HepG2 (cell line): ENCODE results near the gene TNIP1. TPM values are rescaled to one million over a fixed set of nuclear protein-coding genes. Genes with fewer than 3 reads are reported as not detected.

Experiments used
- AHR ChIP-seq: IDR thresholded peaks from 2 replicates; pipeline ENCODE4 v1.6.1; 2018; ENCODE audit warnings: missing genetic modification reagents, missing compliant biosample characterization
- CC2D1A ChIP-seq: sonication (generic); formaldehyde crosslinking; IDR thresholded peaks from 2 replicates; pipeline ENCODE4 v1.8.1; 2023; ENCODE audit warnings: mild to moderate bottlenecking, missing genetic modification reagents
- CHD2 ChIP-seq: IDR thresholded peaks from 2 replicates; pipeline ENCODE4 v1.6.1; 2011; ENCODE audit warnings: low read depth, low read length, improper control_type of control experiment
- FOXK1 ChIP-seq: sonication (generic); formaldehyde crosslinking; IDR thresholded peaks from 2 replicates; pipeline ENCODE4 v1.4.0; 2020; ENCODE audit warnings: low read depth, missing genetic modification reagents, borderline replicate concordance
- GABPB1 ChIP-seq: IDR thresholded peaks from 2 replicates; pipeline ENCODE4 v1.6.1; 2016; ENCODE audit warnings: mild to moderate bottlenecking, missing genetic modification reagents, moderate library complexity, missing compliant biosample characterization
- HDAC2 ChIP-seq: sonication (generic); formaldehyde crosslinking; IDR thresholded peaks from 2 replicates; pipeline ENCODE4 v1.4.0; 2020; ENCODE audit warnings: missing genetic modification reagents
- MAFG ChIP-seq: sonication (generic); formaldehyde crosslinking; IDR thresholded peaks from 2 replicates; pipeline ENCODE4 v1.5.1; 2020; ENCODE audit warnings: mild to moderate bottlenecking, missing genetic modification reagents
- MEIS1 ChIP-seq: sonication (generic); formaldehyde crosslinking; IDR thresholded peaks from 2 replicates; pipeline ENCODE4 v1.9.0; 2021; ENCODE audit warnings: mild to moderate bottlenecking, missing genetic modification reagents, moderate library complexity, borderline replicate concordance
- MEIS2 ChIP-seq: sonication (generic); formaldehyde crosslinking; IDR thresholded peaks from 2 replicates; pipeline ENCODE4 v1.9.0; 2021; ENCODE audit warnings: mild to moderate bottlenecking, missing genetic modification reagents
- ONECUT2 ChIP-seq: sonication (generic); formaldehyde crosslinking; IDR thresholded peaks from 2 replicates; pipeline ENCODE4 v1.4.0; 2020; ENCODE audit warnings: missing genetic modification reagents
- POLR2AphosphoS5 ChIP-seq: IDR thresholded peaks from 2 replicates; pipeline ENCODE4 v1.6.1; 2012; ENCODE audit warnings: low read depth, low read length
- YY1 ChIP-seq: IDR thresholded peaks from 2 replicates; pipeline ENCODE4 v1.6.1; 2011; ENCODE audit warnings: low read length, low read depth, moderate library complexity, mild to moderate bottlenecking; ENCODE audit not compliant: insufficient read depth, insufficient replicate concordance
- ZNF160 ChIP-seq: sonication (generic); formaldehyde crosslinking; IDR thresholded peaks from 2 replicates; pipeline ENCODE4 v1.8.0; 2022; ENCODE audit warnings: mild to moderate bottlenecking, inconsistent platforms, missing genetic modification reagents
- ZNF33B ChIP-seq: sonication (generic); formaldehyde crosslinking; IDR thresholded peaks from 2 replicates; pipeline ENCODE4 v1.5.1; 2020; ENCODE audit warnings: mild to moderate bottlenecking, missing genetic modification reagents
- ZNF343 ChIP-seq: sonication (generic); formaldehyde crosslinking; IDR thresholded peaks from 2 replicates; pipeline ENCODE4 v1.4.0; 2020; ENCODE audit warnings: mild to moderate bottlenecking, missing genetic modification reagents
- ZNF44 ChIP-seq: sonication (generic); formaldehyde crosslinking; IDR thresholded peaks from 2 replicates; pipeline ENCODE4 v1.5.1; 2020; ENCODE audit warnings: mild to moderate bottlenecking, missing genetic modification reagents
- ZNF512 ChIP-seq: sonication (generic); formaldehyde crosslinking; IDR thresholded peaks from 2 replicates; pipeline ENCODE4 v1.4.0; 2020; ENCODE audit warnings: mild to moderate bottlenecking, missing genetic modification reagents
- ZNF543 ChIP-seq: sonication (generic); formaldehyde crosslinking; IDR thresholded peaks from 2 replicates; pipeline ENCODE4 v1.4.0; 2020; ENCODE audit warnings: mild to moderate bottlenecking, missing genetic modification reagents
- ZNF629 ChIP-seq: sonication (generic); formaldehyde crosslinking; conservative IDR thresholded peaks from 2 replicates; pipeline ENCODE4 v1.5.0; 2020; ENCODE audit warnings: missing genetic modification reagents
- ZNF724P ChIP-seq: sonication (generic); formaldehyde crosslinking; IDR thresholded peaks from 2 replicates; pipeline ENCODE4 v1.8.0; 2022; ENCODE audit warnings: missing genetic modification reagents, borderline replicate concordance
- ZSCAN20 ChIP-seq: sonication (generic); formaldehyde crosslinking; IDR thresholded peaks from 2 replicates; pipeline ENCODE4 v1.4.0; 2020; ENCODE audit warnings: missing genetic modification reagents, mild to moderate bottlenecking, borderline replicate concordance
- polyA plus RNA-seq, 8 experiments: library from polyadenylated mRNA; depleted of rRNA in 3 of 8; stranded (reverse) in 7 of 8; unstranded in 1 of 8; fragments of >200 nt; fragmentation: Illumina TruSeq in 4 of 8; extraction: Trizol in 4 of 8; gene quantifications; 2 replicates each; pipeline versions ENCODE4 v1.2.1 to v1.2.3, GENCODE V29; 2011 to 2016; ENCODE audit warnings: low read depth in 4 of 8, missing spikeins in 1 of 8, mixed read lengths in 1 of 8; ENCODE audit not compliant: insufficient read depth in 1 of 8
- total RNA-seq, 5 experiments: library from RNA; depleted of rRNA; stranded (reverse); fragments of >200 nt; fragmentation: Illumina TruSeq; extraction: Trizol; gene quantifications; 2 replicates each; pipeline ENCODE4 v1.2.3, GENCODE V29; 2016; ENCODE audit warnings: low read depth in 1 of 5
- TF ChIP-seq, protein P1 (sequence below): sonication (generic); formaldehyde crosslinking; IDR thresholded peaks from 2 replicates; pipeline ENCODE4 v1.8.1; 2023; ENCODE audit warnings: mild to moderate bottlenecking, missing genetic modification reagents
- TF ChIP-seq, protein P2 (sequence below): sonication (generic); formaldehyde crosslinking; IDR thresholded peaks from 2 replicates; pipeline ENCODE4 v1.4.0; 2020; ENCODE audit warnings: missing genetic modification reagents
- TF ChIP-seq, protein P3 (sequence below): sonication (generic); formaldehyde crosslinking; conservative IDR thresholded peaks from 2 replicates; pipeline ENCODE4 v1.8.0; 2022; ENCODE audit warnings: low read depth, missing genetic modification reagents

TNIP1 gene
- total and polyA plus RNA-seq, 2 of the 13 experiments (the other 11 are each of a cell fraction or from before 2014, with no cell fraction given): 26.2 to 45.9 TPM

- TF ChIP-seq MAFG (CRISPR knock-in tag) (no peak; the same call in 1 of the 2 replicates), ZNF160 (CRISPR knock-in tag) (no peak), YY1 (peak; percentile 71), ZNF629 (no peak), ZNF33B (CRISPR knock-in tag) (no peak), ZNF512 (no peak), ZNF44 (CRISPR knock-in tag) (no peak), MEIS1 (CRISPR knock-in tag) (no peak), HDAC2 (CRISPR knock-in tag) (no peak), ZNF343 (CRISPR knock-in tag) (0 out of 2 replicates have a peak, but pooled peaks have one; percentile 59), ZNF543 (CRISPR knock-in tag) (no peak), GABPB1 (CRISPR knock-in tag) (peak; percentile 73; the same call in 1 of the 2 replicates), CHD2 (peak; percentile 32; the same call in 1 of the 2 replicates), ZNF724P (CRISPR knock-in tag) (0 out of 2 replicates have a peak, but pooled peaks have one; percentile 63), FOXK1 (no peak), POLR2AphosphoS5 (peak; percentile 95), MEIS2 (CRISPR knock-in tag) (no peak; the same call in 1 of the 2 replicates), ONECUT2 (CRISPR knock-in tag) (no peak), ZSCAN20 (no peak), AHR (no peak), CC2D1A (CRISPR knock-in tag) (no peak)
- TF ChIP-seq, protein P1, sequence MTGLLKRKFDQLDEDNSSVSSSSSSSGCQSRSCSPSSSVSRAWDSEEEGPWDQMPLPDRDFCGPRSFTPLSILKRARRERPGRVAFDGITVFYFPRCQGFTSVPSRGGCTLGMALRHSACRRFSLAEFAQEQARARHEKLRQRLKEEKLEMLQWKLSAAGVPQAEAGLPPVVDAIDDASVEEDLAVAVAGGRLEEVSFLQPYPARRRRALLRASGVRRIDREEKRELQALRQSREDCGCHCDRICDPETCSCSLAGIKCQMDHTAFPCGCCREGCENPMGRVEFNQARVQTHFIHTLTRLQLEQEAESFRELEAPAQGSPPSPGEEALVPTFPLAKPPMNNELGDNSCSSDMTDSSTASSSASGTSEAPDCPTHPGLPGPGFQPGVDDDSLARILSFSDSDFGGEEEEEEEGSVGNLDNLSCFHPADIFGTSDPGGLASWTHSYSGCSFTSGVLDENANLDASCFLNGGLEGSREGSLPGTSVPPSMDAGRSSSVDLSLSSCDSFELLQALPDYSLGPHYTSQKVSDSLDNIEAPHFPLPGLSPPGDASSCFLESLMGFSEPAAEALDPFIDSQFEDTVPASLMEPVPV (CRISPR knock-in tag): peak; percentile 67; the same call in 1 of the 2 replicates
- TF ChIP-seq, protein P2, sequence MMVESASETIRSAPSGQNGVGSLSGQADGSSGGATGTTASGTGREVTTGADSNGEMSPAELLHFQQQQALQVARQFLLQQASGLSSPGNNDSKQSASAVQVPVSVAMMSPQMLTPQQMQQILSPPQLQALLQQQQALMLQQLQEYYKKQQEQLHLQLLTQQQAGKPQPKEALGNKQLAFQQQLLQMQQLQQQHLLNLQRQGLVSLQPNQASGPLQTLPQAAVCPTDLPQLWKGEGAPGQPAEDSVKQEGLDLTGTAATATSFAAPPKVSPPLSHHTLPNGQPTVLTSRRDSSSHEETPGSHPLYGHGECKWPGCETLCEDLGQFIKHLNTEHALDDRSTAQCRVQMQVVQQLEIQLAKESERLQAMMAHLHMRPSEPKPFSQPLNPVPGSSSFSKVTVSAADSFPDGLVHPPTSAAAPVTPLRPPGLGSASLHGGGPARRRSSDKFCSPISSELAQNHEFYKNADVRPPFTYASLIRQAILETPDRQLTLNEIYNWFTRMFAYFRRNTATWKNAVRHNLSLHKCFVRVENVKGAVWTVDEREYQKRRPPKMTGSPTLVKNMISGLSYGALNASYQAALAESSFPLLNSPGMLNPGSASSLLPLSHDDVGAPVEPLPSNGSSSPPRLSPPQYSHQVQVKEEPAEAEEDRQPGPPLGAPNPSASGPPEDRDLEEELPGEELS (CRISPR knock-in tag): peak; percentile 44; the same call in 1 of the 2 replicates
- TF ChIP-seq, protein P3, sequence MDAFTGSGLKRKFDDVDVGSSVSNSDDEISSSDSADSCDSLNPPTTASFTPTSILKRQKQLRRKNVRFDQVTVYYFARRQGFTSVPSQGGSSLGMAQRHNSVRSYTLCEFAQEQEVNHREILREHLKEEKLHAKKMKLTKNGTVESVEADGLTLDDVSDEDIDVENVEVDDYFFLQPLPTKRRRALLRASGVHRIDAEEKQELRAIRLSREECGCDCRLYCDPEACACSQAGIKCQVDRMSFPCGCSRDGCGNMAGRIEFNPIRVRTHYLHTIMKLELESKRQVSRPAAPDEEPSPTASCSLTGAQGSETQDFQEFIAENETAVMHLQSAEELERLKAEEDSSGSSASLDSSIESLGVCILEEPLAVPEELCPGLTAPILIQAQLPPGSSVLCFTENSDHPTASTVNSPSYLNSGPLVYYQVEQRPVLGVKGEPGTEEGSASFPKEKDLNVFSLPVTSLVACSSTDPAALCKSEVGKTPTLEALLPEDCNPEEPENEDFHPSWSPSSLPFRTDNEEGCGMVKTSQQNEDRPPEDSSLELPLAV: no peak
Measured at GRCh38 chr5:151020304-151021110, 60.3 kb downstream of the TNIP1 start, which contains the start of gene GPX3 (continued).
